Measurements from ENCODE around the gene AGR2.

AGR2 gene

DNA sequence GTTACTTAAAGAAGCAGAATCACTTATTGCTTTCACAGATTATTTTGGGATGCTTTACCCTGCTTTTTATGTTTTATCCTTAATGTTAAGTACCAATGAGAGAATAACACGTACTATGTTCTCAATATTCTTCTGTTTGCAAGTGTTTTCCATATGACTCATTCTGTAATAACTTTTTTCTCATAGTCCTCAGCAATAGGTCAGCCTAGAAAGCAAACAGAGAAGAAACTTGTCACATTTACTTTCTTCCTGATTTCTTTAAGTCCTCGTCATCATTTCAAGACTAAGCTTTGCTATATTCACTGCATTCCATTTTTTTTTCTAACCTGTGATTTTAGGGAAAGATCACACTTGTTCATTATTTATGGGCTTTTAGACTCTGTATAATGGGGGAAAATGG is 6.8 kb upstream of the AGR2 start:
- Histone ChIP-seq H3K4me1 (ENCODE audit: control insufficient read depth, insufficient read depth, low read length) (no peaks in the 10 kb centered on the region), H3K36me3 (ENCODE audit: control insufficient read depth, insufficient read depth, low read length) (no peaks in the 10 kb centered on the region), H3K9me3 (ENCODE audit: control insufficient read depth, insufficient read depth, low read length) (no peaks in the 10 kb centered on the region), H3K4me3 (ENCODE audit: low read depth, low read length) (no peak overlapping the region), H3K9ac (ENCODE audit: low read depth, low read length) (no peak overlapping the region), H3K27me3 (ENCODE audit: control insufficient read depth, insufficient read depth, low read length) (no peaks in the 10 kb centered on the region)

DNA sequence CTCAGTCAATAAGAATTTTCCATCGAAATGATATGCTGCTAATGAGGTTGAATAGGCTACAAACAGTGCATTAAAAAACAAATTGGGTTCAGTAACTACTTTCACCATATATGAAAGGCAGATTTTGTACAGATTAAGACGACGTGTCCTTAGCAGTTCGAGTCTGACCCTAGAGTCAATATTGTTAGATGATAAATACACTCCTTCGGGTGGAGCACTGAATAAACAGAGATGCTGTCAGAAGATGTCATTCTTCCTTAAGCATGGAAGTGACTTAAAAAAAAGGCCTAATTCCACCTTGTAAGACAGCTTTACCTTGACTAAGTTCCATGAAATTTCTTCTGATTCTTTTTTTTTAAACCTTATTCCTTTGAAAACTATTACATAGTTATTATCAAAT is 5.8 kb upstream of the AGR2 start:
- H3K9ac ChIP-seq (ENCODE audit: low read depth, low read length) = no peak overlapping the region
- H3K27me3 ChIP-seq (ENCODE audit: control insufficient read depth, insufficient read depth, low read length) = no peaks in the 10 kb centered on the region
- no peaks in the 10 kb centered on the region for H3K36me3 ChIP-seq (ENCODE audit: control insufficient read depth, insufficient read depth, low read length)
- no peak overlapping the region for H3K4me3 ChIP-seq (ENCODE audit: low read depth, low read length)
- no peaks in the 10 kb centered on the region for H3K9me3 ChIP-seq (ENCODE audit: control insufficient read depth, insufficient read depth, low read length)
- no peaks in the 10 kb centered on the region for H3K4me1 ChIP-seq (ENCODE audit: control insufficient read depth, insufficient read depth, low read length)

DNA sequence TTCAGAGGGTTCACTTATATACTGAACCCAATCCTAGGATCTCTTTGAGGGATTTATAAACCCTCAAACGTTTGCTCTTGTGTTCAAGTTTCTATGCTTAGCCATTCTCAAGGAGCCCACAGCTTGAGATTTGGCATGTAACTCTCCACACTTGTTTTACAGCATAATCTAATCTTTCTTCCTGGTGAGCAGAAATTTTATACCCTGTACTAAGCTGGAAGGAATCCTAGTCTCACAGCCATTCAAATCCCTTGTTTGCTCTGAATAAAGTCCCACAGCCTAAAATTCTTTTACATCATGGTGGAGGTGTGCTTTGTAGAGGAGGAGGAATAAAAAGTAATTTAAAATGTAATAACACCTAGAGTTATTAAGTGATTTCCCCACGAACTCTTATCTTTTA is 5.3 kb upstream of the AGR2 start:
- Histone ChIP-seq H3K9me3 (ENCODE audit: control insufficient read depth, insufficient read depth, low read length) (no peaks in the 10 kb centered on the region), H3K36me3 (ENCODE audit: control insufficient read depth, insufficient read depth, low read length) (no peaks in the 10 kb centered on the region), H3K4me1 (ENCODE audit: control insufficient read depth, insufficient read depth, low read length) (no peaks in the 10 kb centered on the region), H3K9ac (ENCODE audit: low read depth, low read length) (no peak overlapping the region), H3K27me3 (ENCODE audit: control insufficient read depth, insufficient read depth, low read length) (no peaks in the 10 kb centered on the region), H3K4me3 (ENCODE audit: low read depth, low read length) (no peak overlapping the region)

DNA sequence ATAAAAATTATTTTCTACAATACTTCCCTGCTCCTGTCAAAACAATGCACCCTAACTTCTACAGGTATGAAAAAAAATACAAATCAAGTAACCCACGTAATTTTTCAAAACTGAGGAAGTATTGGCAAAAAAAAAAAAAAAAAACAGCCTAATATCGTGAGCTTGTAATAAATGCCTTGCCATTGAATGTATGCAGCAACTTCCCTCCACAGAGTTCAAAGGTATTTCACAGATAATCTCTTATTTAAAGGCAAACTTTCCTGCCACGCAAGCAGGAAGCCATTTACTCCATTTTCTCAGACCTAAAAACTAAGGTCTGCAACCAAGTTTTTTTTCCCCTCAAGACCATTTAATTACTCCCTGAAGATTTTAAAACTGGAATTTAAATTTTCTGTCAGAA is 642 bp upstream of the AGR2 start:
- H3K36me3 ChIP-seq (ENCODE audit: control insufficient read depth, insufficient read depth, low read length) = no peaks in the 10 kb centered on the region
- H3K4me3 ChIP-seq (ENCODE audit: low read depth, low read length) = no peak overlapping the region
- no peaks in the 10 kb centered on the region for H3K27me3 ChIP-seq (ENCODE audit: control insufficient read depth, insufficient read depth, low read length)
- H3K9me3 ChIP-seq (ENCODE audit: control insufficient read depth, insufficient read depth, low read length) = no peaks in the 10 kb centered on the region
- H3K4me1 ChIP-seq (ENCODE audit: control insufficient read depth, insufficient read depth, low read length) = no peaks in the 10 kb centered on the region
- no peak overlapping the region for H3K9ac ChIP-seq (ENCODE audit: low read depth, low read length)

DNA sequence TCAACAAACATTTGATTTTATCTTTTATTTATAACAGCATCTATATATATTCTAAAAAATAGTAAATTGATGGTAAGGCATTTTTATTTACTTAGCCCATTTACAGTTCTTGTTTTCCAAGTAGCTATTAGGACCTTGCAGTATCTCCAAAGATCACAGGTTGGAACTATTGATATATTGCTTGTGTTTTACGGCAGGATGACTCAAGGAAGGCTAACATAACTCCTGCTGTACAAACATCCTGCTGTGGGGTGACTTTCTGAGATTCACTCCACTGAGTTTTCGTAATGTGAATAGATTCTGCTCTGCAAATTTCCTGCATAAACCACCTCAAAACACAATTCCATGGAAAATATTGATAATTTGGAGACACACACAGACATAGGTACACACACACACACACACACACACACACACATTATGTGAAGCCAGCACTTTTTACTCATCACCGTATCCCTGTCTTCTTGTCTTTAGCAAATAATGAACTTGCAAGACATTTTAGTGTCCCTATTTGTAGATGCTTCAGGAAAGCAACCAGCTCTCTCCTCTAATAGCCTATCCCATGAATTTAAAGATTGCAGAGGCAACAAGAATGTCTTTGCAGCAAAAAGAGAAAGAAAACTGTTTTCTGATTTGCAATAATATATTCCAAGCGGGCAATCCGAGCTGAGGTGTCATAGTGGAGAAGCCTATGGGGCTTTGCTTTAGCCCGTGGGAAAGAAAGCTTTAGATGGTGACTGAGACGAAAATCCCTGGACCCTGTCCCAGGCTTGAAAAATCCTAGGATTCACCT is 722 bp downstream of the AGR2 start:
- H3K36me3 ChIP-seq (ENCODE audit: control insufficient read depth, insufficient read depth, low read length) = no peaks in the 10 kb centered on the region
- H3K27me3 ChIP-seq (ENCODE audit: control insufficient read depth, insufficient read depth, low read length) = no peaks in the 10 kb centered on the region
- no peaks in the 10 kb centered on the region for H3K4me1 ChIP-seq (ENCODE audit: control insufficient read depth, insufficient read depth, low read length)
- no peak overlapping the region for H3K4me3 ChIP-seq (ENCODE audit: low read depth, low read length)
- H3K9ac ChIP-seq (ENCODE audit: low read depth, low read length) = no peak overlapping the region
- no peaks in the 10 kb centered on the region for H3K9me3 ChIP-seq (ENCODE audit: control insufficient read depth, insufficient read depth, low read length)

DNA sequence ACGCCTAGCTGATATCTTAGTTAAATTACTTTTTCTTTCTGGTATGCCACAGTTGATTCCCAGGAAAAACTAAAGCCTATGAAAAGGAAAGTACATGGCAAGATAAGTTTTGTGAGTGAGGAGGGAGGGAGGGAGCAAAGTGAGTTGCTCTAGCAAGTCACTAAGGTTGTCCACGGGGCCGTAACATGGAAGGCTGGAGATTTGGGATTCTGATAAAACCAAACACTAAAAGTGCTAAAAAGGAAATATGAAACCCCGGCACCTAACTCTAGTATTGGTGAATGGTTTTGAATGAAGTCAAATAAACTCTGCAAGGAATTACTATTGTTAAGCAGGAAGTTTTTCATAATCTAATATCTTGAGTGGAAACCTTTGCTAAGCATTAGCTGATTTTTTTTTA is 1.7 kb downstream of the AGR2 start:
- Histone ChIP-seq H3K4me1 (ENCODE audit: control insufficient read depth, insufficient read depth, low read length) (no peaks in the 10 kb centered on the region), H3K9ac (ENCODE audit: low read depth, low read length) (no peak overlapping the region), H3K9me3 (ENCODE audit: control insufficient read depth, insufficient read depth, low read length) (no peaks in the 10 kb centered on the region), H3K36me3 (ENCODE audit: control insufficient read depth, insufficient read depth, low read length) (no peaks in the 10 kb centered on the region), H3K4me3 (ENCODE audit: low read depth, low read length) (no peak overlapping the region), H3K27me3 (ENCODE audit: control insufficient read depth, insufficient read depth, low read length) (no peaks in the 10 kb centered on the region)

DNA sequence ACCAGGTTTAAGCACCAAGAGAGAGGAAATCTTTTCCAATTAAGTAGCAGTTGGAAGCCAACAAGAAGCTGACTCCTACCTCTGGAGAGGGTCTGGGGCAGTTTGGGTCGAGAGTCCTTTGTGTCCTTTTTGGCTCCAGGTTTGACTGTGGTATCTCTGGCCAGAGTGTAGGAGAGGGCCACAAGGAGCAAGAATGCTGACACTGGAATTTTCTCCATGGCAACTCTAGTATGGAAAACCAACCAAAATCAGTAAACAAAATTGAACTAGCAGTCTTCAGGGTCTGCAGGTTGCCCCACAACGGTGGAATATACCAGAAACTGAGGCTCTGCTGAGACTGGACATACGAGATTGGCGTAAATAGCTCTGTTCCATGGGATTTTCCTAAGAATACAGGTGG is 3.2 kb downstream of the AGR2 start:
- H3K4me3 ChIP-seq (ENCODE audit: low read depth, low read length) = no peak overlapping the region
- H3K4me1 ChIP-seq (ENCODE audit: control insufficient read depth, insufficient read depth, low read length) = no peaks in the 10 kb centered on the region
- H3K36me3 ChIP-seq (ENCODE audit: control insufficient read depth, insufficient read depth, low read length) = no peaks in the 10 kb centered on the region
- H3K9ac ChIP-seq (ENCODE audit: low read depth, low read length) = no peak overlapping the region
- H3K27me3 ChIP-seq (ENCODE audit: control insufficient read depth, insufficient read depth, low read length) = no peaks in the 10 kb centered on the region
- no peaks in the 10 kb centered on the region for H3K9me3 ChIP-seq (ENCODE audit: control insufficient read depth, insufficient read depth, low read length)

DNA sequence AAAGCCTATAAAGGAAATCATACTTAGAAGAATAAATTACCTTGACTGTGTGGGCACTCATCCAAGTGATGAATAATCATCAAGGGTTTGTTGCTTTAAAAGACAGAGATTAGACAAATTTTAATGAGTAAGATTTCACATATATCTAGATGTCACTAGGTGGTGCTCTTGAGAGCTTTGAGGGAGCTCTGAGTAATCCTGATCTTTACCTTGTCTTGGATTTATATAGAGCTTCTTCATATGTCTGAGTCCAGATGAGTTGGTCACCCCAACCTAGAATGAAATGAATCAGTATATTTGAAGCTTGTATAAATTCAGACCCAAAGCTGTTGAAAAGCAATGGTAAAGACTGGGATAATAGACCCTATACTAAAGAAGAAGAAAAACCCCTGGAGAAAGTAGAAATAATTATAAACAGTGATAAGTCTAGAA is 3.7 kb downstream of the AGR2 start:
- Histone ChIP-seq H3K9ac (ENCODE audit: low read depth, low read length) (no peak overlapping the region), H3K4me1 (ENCODE audit: control insufficient read depth, insufficient read depth, low read length) (no peaks in the 10 kb centered on the region), H3K9me3 (ENCODE audit: control insufficient read depth, insufficient read depth, low read length) (no peaks in the 10 kb centered on the region), H3K36me3 (ENCODE audit: control insufficient read depth, insufficient read depth, low read length) (no peaks in the 10 kb centered on the region), H3K27me3 (ENCODE audit: control insufficient read depth, insufficient read depth, low read length) (no peaks in the 10 kb centered on the region), H3K4me3 (ENCODE audit: low read depth, low read length) (no peak overlapping the region)

DNA sequence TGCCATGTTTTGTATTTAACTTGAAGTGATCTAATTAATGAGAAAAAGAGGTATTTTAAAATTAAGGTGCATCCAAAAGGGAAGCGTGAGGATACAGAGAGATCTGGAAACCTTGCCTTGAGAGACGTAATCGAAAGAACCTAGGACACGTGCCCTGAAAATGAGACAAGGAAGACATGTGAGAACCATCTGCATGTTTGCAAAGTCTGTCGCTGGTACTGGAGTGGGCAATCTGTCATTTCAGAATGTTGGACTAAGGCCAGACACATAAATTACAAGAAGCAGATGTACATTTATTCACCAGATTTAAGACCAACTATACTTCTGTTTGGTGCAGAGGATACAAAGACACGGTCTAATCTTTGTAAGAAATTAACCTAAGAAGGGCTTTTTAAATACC is 9.2 kb downstream of the AGR2 start:
- Histone ChIP-seq H3K36me3 (ENCODE audit: control insufficient read depth, insufficient read depth, low read length) (no peaks in the 10 kb centered on the region), H3K9me3 (ENCODE audit: control insufficient read depth, insufficient read depth, low read length) (no peaks in the 10 kb centered on the region), H3K27me3 (ENCODE audit: control insufficient read depth, insufficient read depth, low read length) (no peaks in the 10 kb centered on the region), H3K9ac (ENCODE audit: low read depth, low read length) (no peak overlapping the region), H3K4me3 (ENCODE audit: low read depth, low read length) (no peak overlapping the region), H3K4me1 (ENCODE audit: control insufficient read depth, insufficient read depth, low read length) (no peaks in the 10 kb centered on the region)

DNA sequence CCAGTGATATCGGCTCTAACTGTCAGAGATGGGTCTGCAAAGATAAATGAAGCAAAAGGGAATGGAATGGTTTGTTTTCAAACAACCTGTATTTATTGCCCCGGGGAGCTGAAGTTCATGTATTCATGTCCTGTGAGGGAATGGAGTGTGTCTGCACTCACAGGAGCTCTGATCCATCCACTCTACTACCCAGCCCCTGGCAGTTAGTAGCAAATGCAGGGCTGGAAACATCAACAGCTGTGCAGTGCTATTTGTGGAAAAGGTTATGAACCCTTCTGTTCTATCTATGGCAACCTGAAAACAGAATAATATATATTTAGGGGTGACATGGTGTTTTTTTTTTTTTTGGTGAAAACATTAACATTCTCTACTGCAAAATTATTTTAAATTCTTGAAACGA is 9.8 kb downstream of the AGR2 start:
- H3K27me3 ChIP-seq (ENCODE audit: control insufficient read depth, insufficient read depth, low read length) = no peaks in the 10 kb centered on the region
- H3K9ac ChIP-seq (ENCODE audit: low read depth, low read length) = no peak overlapping the region
- no peaks in the 10 kb centered on the region for H3K36me3 ChIP-seq (ENCODE audit: control insufficient read depth, insufficient read depth, low read length)
- H3K4me1 ChIP-seq (ENCODE audit: control insufficient read depth, insufficient read depth, low read length) = no peaks in the 10 kb centered on the region
- no peak overlapping the region for H3K4me3 ChIP-seq (ENCODE audit: low read depth, low read length)
- no peaks in the 10 kb centered on the region for H3K9me3 ChIP-seq (ENCODE audit: control insufficient read depth, insufficient read depth, low read length)

DNA sequence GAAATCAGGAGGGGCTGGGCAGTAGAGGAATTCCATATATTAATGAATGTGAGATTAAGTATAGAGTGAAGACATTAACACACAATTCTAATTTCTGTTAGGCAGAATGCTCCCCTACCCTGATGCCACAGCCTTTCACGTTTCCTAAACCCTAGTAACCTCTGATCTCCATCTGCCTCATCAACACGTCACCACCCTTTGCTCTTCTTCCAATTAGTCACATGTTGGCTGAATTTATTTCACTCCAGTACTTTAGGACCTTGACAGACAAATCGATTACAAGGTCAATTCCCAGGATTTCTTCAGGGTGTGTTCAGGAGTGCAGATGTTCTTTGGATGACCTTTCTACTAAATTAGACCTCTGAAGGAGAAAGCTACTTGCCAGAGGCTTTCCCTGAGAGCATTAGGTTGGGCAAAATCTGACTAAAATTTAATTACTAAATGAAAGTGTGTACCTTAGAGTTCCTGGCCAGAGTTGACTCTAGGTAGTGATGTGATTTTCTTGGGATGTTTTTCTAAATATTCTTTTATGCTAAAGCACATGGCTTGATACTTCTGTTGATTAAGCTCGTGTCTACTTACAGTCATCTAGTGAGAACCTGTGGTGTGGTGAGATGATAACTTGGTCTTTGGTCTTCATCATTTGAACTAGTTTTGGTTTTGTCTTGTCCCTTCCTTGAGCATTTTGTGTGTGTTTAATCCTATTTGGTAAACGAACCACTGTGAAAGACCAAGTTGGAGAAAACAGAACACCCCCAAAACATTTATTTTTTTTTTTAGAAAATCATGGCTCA is 12.7 kb downstream of the AGR2 start:
- no peak overlapping the region for H3K4me3 ChIP-seq (ENCODE audit: low read depth, low read length)
- no peak overlapping the region for H3K9ac ChIP-seq (ENCODE audit: low read depth, low read length)
- H3K9me3 ChIP-seq (ENCODE audit: control insufficient read depth, insufficient read depth, low read length) = no peaks in the 10 kb centered on the region
- H3K4me1 ChIP-seq (ENCODE audit: control insufficient read depth, insufficient read depth, low read length) = no peaks in the 10 kb centered on the region
- H3K27me3 ChIP-seq (ENCODE audit: control insufficient read depth, insufficient read depth, low read length) = no peaks in the 10 kb centered on the region
- H3K36me3 ChIP-seq (ENCODE audit: control insufficient read depth, insufficient read depth, low read length) = no peaks in the 10 kb centered on the region

DNA sequence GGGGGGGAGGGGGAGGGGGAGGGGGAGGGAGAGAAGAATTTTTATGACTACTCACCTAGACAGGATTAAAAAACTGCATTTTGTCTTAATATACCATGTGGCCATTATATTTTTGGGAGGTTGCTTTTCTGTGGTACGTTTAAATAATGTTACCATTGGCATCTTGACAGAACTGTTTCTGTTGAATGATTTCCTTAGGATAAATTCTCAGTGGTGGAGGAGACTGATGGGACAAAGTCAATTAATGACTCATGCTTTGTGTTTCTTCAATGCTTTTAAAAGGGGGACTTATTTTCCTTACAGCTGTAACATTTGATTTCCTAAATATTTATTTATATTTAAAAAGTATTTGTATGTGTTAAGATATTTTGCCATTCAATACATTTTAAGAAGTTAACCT is 13.7 kb downstream of the AGR2 start:
- H3K9me3 ChIP-seq (ENCODE audit: control insufficient read depth, insufficient read depth, low read length) = no peaks in the 10 kb centered on the region
- no peaks in the 10 kb centered on the region for H3K36me3 ChIP-seq (ENCODE audit: control insufficient read depth, insufficient read depth, low read length)
- no peaks in the 10 kb centered on the region for H3K4me1 ChIP-seq (ENCODE audit: control insufficient read depth, insufficient read depth, low read length)
- no peak overlapping the region for H3K4me3 ChIP-seq (ENCODE audit: low read depth, low read length)
- H3K9ac ChIP-seq (ENCODE audit: low read depth, low read length) = no peak overlapping the region
- H3K27me3 ChIP-seq (ENCODE audit: control insufficient read depth, insufficient read depth, low read length) = no peaks in the 10 kb centered on the region
